HK-2 (cell line): ENCODE results near the gene ATRN.
A peak's percentile ranks its signal among the peaks of the same experiment; 100 is the strongest.
"Not testable (repeated sequence)": the region's sequence is repeated elsewhere in the genome, so short reads cannot be mapped to it uniquely, and the experiment has no call there.

Experiments used
- DNase-seq: peaks from one replicate; pipeline ENCODE4 v3.0.0-alpha.2; 2018; ENCODE audit not compliant: unreplicated experiment

Gene ATRN

DNA sequence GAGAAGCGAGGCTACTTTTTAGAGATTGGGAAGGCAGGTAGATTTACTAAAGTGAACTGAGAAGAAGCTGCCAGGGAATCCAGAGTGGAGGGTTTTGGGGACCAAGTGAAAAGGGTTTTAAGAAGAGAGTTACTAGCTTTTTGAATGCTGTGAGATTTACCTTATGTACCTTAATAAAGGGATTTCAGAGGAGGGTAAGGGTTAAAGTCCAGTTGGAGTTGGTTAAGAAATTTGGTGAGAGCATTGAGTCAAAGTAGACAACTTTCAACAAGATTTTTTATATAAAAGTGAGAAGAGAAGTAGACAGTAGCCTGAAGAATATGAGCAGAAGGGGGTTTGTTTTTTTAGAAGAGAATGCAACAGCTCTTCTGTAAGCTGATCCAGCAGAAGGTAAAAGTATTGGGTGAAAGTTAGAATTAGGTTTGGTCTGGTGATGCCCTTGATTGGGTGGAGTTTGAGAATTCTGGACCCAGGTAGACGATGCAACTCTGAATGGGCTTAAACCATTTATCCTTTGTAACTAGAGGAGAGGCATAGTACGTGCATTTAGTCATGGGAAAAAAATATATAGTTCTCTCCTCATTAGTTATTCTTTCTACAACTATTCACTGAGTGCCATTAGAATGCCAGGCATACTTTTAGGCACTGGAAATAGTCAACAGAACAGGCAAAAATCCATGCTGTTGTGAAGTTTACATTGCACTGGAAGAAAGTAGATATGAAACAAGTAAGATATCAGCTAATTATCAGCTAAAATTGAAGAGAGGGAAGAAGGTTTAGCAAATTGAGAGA lies 44.8 kb downstream of the ATRN start:
- DNase-seq = no peak

DNA sequence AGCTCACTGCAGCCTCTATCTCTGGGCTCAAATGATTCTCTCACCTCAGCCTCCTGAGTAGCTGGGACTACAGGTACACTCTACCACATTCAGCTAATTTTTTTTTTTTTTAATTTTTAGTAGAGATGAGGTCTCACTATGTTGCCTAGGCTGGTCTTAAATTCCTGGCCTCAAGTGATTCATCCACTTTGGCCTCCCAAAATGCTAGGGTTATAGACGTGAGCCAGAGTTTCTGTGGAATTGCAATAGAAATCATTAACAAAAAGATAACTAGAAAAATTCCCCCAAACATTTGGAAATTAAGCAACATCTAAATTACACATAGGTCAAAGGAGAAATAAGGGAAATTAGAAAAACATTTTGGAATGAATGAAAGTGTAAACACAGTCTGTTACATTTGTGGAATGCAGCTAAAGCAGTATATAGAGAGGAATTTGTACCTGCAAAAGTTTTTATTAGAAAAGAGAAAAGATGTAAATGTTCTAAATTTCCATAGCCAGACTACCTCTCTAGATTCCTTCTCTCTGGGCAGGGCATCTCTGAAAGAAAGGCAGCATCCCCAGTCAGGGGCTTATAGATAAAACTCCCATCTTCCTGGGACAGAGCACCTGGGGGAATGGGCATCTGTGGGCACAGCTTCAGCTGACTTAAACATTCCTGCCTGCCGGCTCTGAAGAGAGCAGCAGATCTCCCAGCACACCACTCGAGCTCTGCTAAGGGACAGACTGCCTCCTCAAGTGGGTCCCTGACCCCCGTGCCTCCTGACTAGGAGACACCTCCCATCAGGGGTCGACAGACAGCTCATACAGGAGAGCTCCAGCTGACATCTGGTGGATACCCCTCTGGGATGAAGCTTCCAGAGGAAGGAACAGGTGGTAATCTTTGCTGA lies 51.3 kb downstream of the ATRN start:
- DNase-seq = no peak

- DNase-seq = not testable (repeated sequence)
Measured at GRCh38 chr20:3524696-3525095, 53.9 kb downstream of the ATRN start.

DNA sequence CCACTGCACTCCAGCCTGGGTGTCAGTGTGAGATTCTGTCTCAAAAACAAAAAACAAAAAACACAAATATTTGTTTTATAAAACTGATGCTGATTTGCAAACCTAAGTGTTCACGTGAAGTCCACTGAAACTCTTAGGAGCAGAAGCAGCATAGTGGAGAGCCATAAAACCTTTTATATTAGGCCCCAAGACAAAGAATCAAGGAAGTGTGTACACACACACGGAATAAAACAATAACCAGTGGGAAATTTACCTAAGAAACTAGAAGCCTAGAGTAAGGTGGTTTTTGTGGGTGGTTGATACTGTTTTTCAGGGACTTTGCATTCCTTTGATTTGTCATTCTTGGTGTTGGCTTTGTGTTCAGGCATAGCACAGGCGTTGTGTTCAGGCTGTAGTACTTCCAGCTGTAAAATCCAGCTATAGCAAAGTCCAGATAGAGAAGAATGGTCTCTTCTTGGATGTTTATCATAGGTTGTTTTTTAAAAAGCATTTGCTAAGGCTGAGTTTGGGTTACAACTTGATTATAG lies 61.3 kb downstream of the ATRN start:
- DNase-seq = no peak

GRCh38 chr20:3537733-3538132 lies 66.9 kb downstream of the ATRN start:
- DNase-seq = not testable (repeated sequence)

DNA sequence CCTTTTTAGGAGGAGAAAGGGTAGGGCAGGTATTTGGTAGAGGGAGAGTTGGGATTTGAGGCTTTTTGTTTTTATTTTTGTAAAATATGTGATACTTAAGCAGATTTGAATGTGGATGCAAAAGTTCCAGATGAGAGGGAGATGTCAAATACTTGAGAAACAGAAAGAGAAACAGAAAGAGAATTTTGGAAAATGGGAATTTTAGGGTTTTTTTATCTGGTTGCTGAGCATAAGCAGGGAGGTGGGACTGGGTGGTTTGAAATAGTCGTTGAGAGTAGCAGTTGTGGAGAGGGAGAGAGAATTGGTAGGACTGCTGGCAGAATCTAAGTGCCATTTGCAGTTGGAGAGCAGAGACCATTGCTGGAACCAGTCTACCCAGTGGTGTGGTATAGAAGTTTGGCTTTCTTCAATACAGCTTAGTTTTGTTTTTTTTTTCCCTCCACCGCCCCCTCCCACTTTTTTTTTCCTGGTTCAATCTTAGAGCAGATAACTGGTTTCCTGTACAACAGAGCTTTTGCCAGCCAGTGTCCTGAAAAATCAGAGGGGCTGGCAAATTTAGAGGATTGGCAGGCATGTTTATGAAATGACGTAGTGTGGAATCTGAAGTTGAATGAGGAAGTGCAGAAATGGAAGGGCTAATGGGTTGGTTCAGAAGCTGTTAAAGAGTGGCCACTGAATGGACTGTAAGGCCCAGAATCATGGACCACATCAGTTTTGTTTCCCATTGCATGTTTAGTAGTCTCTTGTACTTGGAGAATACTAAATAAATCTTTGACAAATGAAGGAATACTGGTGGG lies 68.7 kb downstream of the ATRN start:
- no peak for DNase-seq

DNA sequence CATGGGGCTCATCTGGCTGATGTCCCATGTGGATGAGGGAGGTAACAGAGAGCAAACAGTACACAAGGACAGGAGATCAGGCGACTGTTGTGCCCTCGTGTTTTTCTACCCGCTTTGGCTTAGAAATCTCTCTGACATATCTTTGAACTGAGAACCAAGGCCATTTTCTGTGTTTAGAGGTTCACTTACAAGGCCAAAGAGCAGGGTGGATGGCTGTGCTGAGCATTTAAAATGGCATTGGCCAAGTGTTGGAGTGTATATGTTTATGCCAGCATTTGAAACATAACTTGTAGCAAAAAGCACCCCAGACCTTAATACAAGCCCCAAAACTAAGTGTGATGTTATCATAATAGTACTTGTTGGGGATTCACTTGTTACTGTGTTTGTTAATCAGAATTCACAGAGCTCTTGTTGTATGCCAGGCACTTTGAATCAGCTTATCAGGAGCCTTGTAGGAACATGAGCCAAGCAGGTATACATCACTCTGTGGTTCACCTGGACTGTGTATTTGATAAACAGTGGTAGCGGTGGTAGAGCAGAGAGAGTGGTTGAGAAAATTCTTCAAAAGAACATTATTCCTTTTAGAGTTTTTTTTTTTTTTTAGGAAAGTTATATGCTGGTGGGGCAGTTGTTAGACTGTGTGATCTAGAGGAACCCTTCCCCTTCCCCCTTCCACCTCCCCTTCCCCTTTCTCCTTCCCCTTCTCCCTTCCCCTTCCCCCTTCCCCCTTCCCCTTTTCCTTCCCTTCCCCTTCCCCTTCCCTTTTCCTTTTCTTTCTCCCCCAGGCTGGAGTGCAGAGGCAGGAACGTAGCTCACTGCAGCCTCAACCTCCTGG lies 71.3 kb downstream of the ATRN start:
- no peak for DNase-seq

- DNase-seq = peak; percentile 7
Measured at GRCh38 chr20:3543901-3544507, 73.2 kb downstream of the ATRN start.

GRCh38 chr20:3545401-3545925 lies 74.6 kb downstream of the ATRN start:
- no peak for DNase-seq

GRCh38 chr20:3547906-3548305 lies 77.1 kb downstream of the ATRN start:
- DNase-seq = no peak

DNA sequence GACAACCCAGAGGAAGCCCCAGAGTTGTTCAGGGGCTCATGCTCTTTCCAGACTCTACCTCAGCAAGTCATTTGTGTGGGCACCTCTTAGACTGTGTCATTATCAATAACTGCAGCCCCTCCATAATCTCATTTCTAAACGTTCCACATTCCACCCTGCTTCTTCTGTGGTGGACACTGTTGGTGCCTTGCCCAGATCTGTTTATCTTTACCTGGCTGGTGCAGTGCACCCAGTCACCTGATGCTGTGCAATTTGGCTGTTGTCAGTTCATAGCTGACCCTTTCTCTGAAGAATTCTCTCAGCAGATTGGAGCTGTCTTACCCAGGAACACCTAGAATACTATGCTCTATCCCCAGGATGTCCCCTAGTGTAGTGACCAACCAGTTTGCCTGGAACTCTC lies 80.0 kb downstream of the ATRN start:
- DNase-seq = no peak

DNA sequence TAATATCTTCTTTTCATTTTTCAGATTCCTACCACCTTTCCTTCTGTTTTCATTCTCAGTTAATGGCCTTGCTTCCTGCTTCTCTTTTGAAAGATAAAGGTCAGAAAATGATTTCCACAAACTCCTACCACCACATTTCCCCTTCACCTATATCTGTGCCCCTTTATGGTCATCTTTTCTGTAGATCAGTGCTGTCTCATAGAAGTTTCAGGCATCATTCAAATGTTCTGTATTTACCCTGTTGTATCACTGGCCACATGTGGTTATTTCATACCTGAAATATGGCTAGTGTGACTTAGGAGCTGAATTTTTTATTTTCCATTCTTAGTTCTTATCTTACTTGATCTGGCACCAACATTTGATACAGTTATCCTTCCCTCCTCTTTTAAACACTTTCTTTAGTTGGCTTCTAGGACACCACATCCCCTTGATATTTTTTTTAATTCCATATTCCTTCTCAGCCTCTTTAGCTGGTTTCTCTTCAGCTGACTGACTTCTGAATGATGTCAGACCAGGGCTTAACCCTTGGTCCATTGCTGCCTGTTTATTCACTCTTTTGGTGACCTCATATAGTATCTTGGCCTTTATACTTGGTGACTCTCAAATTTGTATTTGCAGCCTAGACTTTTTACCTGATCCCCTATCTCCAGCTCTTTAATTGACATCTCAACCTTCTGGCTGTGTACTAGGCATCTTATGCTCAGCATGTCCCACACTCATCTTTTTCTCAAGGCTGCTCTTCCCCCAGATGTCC lies 81.0 kb downstream of the ATRN start:
- no peak for DNase-seq

- DNase-seq = no peak
Measured at GRCh38 chr20:3553663-3554062, 82.8 kb downstream of the ATRN start.

DNA sequence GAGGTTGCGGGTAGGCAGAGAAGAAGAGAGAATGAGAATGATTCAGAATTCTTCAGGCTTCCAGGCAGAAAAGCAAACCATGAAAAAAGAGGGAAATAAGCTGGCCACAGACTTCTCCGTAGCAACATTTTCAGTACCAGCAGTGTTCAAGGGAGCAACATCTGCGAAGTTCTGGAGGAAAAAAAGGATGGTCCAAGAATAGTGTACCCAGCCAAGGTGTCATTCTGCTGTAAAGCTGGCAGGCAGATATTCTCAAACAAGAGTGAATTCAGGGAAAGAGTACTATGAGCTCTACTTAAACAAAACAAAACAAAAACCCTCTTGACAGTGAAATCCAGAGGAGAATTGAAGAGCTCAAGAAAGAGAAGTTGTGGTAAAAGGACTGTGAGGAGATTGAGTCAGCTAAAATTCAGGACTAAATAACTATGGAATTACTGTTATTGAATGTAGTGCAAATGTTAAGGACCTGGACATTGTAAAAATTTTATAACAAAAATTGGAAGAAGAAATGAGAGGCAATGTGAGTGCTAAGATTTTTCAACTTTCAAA lies 86.5 kb downstream of the ATRN start:
- DNase-seq = no peak

DNA sequence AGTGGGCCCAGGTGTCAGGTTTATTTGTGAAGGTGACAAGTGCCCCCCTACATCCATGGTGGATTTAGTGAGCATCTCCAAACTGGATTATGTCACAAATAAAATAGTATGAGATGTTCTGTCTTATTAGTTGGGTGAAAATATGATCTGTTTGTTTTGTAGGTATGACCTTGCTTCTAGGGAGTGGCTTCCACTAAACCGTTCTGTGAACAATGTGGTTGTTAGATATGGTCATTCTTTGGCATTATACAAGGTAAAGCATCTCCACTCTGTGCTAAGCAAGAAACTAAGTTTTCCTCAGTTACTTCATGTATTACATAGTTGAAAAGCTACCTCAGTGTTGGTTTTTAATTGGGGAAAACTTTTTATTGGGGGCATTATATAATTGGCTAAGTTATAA lies 88.4 kb downstream of the ATRN start:
- no peak for DNase-seq

DNA sequence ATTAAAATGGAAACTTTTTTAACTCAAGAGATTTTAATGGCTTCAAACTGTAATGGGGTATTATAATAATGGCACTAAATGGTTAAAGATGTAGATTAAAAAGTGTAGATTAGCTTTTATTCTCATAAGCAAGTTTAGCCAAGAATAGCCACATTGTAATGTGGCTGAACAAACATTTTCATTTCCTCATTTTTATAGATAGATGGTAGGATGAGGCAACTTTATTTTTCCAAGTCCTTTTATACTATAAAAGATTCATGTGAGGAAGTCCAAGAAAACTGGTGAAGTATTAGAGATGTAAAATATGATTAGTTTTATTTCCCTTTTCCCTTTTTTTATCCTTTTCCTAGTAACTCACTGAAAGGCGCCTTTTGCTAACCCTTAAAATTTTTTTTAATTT lies 88.8 kb downstream of the ATRN start:
- DNase-seq = no peak

DNA sequence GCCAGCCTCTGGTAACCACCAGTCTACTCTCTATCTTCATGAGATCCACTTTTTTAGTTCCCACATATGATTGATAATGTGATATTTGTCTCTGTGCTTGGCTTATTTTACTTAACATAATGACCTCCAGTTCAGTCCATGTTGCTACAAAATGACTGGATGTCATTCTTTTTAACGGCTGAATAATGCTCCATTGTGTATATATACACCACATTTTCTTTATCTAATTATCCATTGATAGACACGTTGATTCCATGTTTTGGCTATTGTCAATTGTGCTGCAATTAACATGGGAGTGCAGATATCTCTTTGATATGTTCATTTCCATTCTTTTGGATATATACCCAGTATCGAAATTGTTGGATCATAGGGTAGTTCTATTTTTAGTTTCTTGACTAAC lies 89.3 kb downstream of the ATRN start:
- DNase-seq = no peak

DNA sequence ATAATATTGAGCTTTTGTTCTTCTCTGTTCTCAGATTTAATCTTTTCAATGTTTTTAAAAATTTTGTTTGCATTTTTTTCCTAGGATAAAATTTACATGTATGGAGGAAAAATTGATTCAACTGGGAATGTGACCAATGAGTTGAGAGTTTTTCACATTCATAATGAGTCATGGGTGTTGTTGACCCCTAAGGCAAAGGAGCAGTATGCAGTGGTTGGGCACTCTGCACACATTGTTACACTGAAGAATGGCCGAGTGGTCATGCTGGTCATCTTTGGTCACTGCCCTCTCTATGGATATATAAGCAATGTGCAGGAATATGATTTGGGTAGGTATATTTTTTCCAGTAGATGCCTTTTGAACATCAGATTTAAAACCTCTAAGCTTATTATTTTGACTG lies 89.8 kb downstream of the ATRN start:
- no peak for DNase-seq

GRCh38 chr20:3563133-3563532 lies 92.3 kb downstream of the ATRN start:
- DNase-seq = no peak
